Measurements from ENCODE around the gene AASDHPPT. TPM values are rescaled to one million over a fixed set of nuclear protein-coding genes. Genes with fewer than 3 reads are reported as not detected.

The AASDHPPT gene, protein sequence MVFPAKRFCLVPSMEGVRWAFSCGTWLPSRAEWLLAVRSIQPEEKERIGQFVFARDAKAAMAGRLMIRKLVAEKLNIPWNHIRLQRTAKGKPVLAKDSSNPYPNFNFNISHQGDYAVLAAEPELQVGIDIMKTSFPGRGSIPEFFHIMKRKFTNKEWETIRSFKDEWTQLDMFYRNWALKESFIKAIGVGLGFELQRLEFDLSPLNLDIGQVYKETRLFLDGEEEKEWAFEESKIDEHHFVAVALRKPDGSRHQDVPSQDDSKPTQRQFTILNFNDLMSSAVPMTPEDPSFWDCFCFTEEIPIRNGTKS
- total RNA-seq, result 10 to 100 TPM; 21.3 to 31.4 (median 28.2) TPM

DNA sequence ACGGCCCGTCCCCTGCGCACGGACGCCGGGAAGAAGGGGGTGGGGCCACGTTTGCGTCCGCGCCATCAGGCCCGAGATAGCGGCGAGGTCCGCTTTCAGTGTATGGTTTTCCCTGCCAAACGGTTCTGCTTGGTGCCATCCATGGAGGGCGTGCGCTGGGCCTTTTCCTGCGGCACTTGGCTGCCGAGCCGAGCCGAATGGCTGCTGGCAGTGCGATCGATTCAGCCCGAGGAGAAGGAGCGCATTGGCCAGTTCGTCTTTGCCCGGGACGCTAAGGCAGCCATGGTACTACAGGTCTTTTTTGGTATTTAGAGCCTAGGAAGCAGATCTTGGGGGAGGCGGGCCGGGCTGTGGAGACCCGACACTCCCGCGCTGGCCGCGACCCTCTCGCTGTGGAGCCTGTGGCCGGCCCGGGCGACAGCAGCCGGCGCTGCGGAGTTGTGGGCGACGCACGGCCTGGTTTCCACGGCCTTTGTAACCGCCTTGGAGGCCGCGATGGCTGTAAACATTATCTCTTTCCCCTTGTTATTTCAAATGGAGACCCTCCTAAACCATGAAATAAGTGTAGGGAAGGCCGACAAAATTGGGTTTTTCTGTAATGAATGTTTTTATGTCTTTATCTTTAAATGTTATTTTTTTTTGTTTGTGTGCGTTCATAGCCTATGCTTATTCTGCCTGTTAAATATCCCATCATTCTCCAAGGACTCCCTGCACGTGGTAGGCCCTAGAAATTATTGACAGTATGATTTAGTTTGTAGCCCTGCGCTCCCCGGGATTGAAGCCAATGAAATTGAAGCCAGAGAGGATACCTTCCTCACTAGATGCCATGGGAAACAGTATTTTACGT, at the start of gene AASDHPPT:
AASDHPPT (plus strand) TSS at position 54 of the 847 bp plus-strand sequence; CDS start at position 103, 49 bp downstream.
- Histone ChIP-seq H3K9me3 (no peaks in the 10 kb centered on the region), H3K4me3 (peak within 1 kb of the TSS; percentile 66 to 81 (median 80)), H3K4me1 (peaks cover 35 to 55% (median 46%) of the 10 kb centered on the region in 4 donors), H3K27me3 (no peaks in the 10 kb centered on the region), H3K36me3 (peaks cover 0 to 23% (median 5%) of the 10 kb centered on the region in 4 donors), H3K27ac (peak within 1 kb of the TSS; percentile 93 to 99 (median 96))
- 0 to 1% methylated on average over 18 to 55 of the region's 55 CpGs for WGBS, 2 donors
- DNase-seq, result peak; percentile 19 to 96
- peak; percentile 37 to 59 for ATAC-seq (ENCODE audit: low FRiP score in 2 of 2)
- TF ChIP-seq EP300 (IDR thresholded peaks at IDR 0.05), result no peak
- peak in 2 of 4 donors; percentile 56 to 68 for TF ChIP-seq POLR2A (IDR thresholded peaks at IDR 0.05)
- TF ChIP-seq, protein P1, sequence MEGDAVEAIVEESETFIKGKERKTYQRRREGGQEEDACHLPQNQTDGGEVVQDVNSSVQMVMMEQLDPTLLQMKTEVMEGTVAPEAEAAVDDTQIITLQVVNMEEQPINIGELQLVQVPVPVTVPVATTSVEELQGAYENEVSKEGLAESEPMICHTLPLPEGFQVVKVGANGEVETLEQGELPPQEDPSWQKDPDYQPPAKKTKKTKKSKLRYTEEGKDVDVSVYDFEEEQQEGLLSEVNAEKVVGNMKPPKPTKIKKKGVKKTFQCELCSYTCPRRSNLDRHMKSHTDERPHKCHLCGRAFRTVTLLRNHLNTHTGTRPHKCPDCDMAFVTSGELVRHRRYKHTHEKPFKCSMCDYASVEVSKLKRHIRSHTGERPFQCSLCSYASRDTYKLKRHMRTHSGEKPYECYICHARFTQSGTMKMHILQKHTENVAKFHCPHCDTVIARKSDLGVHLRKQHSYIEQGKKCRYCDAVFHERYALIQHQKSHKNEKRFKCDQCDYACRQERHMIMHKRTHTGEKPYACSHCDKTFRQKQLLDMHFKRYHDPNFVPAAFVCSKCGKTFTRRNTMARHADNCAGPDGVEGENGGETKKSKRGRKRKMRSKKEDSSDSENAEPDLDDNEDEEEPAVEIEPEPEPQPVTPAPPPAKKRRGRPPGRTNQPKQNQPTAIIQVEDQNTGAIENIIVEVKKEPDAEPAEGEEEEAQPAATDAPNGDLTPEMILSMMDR (IDR thresholded peaks at IDR 0.05), result peak in 1 of 6 experiments; percentile 13
- peak; percentile 80 to 82 for TF ChIP-seq POLR2AphosphoS5 (IDR thresholded peaks at IDR 0.05)

DNA sequence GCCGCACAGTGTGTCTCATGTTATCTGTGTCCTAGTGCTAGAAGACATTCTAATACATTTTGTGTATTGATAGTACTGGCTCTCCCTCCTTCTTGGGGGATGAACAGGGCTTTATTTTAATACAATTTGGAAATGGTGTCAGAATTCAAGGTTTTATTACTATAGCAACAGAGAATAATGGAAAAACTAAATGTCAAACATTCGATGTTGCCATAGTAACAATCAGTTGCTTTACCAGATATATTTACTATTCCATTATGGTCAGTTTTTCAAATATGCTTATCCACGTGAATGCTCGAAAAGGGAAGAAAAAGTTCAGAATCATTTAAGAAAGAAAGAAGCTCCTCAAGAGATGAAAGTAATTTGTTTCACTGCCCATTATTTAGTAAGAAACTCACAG, 46.9 kb upstream of the AASDHPPT start:
- H3K4me1 ChIP-seq, result no peaks in the 10 kb centered on the region
- H3K9me3 ChIP-seq, result no peaks in the 10 kb centered on the region
- TF ChIP-seq EP300 (IDR thresholded peaks at IDR 0.05) (no peak), POLR2AphosphoS5 (IDR thresholded peaks at IDR 0.05) (no peak), POLR2A (IDR thresholded peaks at IDR 0.05) (no peak)
- TF ChIP-seq, protein P1 (IDR thresholded peaks at IDR 0.05), result no peak
- H3K27me3 ChIP-seq, result no peaks in the 10 kb centered on the region
- ATAC-seq (ENCODE audit: low FRiP score in 2 of 2), result no peak
- H3K27ac ChIP-seq, result peak overlapping the region in 1 of 4 donors; percentile 7
- WGBS, 2 donors, result 65 to 69% methylated on average over 4 of the region's 4 CpGs
- no peak overlapping the region for H3K4me3 ChIP-seq
- H3K36me3 ChIP-seq, result no peaks in the 10 kb centered on the region
- no peak for DNase-seq

DNA sequence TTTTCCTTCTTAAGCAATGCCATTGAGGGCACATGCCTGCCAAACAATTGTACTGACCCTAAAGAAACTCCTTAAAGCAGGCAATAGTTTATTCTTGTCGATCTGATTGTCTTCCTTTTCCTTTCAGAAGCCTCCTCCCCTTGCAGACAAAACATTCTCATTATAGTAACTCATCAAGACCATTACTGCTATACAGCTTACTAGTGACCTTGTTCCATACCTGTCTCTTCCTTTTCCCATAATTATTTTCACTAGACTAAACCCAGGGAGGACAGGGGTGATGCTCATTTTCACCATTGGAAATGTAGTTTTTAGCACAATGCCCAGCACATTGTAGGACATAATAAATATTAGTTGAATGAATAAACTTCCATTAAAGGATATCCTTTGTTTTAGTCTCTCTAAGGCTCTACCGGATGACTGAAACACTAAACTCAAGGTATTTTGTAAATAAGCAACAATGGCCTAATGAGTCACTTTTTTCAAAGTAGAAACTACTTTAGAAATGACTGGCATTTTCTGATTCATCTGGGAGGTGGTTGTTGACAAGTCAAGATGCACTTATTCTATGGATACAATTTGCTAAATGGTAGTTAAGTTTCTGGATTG, 46.2 kb upstream of the AASDHPPT start:
- no peak for TF ChIP-seq EP300 (IDR thresholded peaks at IDR 0.05)
- no peak for TF ChIP-seq POLR2AphosphoS5 (IDR thresholded peaks at IDR 0.05)
- TF ChIP-seq, protein P1 (IDR thresholded peaks at IDR 0.05), result no peak
- TF ChIP-seq POLR2A (IDR thresholded peaks at IDR 0.05), result no peak
- Histone ChIP-seq H3K27me3 (no peaks in the 10 kb centered on the region), H3K27ac (peak overlapping the region in 1 of 4 donors; percentile 43), H3K4me3 (no peak overlapping the region), H3K9me3 (no peaks in the 10 kb centered on the region), H3K36me3 (no peaks in the 10 kb centered on the region), H3K4me1 (no peaks in the 10 kb centered on the region)
- ATAC-seq (ENCODE audit: low FRiP score in 2 of 2) (no peak), DNase-seq (no peak)
- WGBS, 2 donors, result 49 to 58% methylated on average over 2 of the region's 2 CpGs

DNA sequence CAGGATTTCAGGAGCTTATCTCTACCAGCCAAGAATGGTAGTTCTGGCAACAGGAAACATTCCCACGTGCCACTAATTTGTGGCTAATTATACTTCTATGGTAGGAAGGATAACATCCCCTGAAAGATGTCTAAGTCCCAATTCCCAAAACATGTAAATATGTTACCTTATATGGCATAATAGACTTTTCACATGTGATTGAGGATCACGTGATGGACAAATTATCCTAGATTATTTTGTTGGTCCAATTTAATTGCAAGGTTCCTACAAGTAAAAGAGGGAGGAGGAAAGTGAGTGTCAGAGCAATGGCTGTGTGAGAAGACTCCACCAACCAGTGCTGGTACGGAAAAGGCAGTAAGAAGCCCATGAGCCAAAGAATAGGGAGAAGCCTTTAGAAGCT, 45.5 kb upstream of the AASDHPPT start:
- TF ChIP-seq POLR2AphosphoS5 (IDR thresholded peaks at IDR 0.05) (no peak), POLR2A (IDR thresholded peaks at IDR 0.05) (no peak), EP300 (IDR thresholded peaks at IDR 0.05) (no peak)
- TF ChIP-seq, protein P1 (IDR thresholded peaks at IDR 0.05), result no peak
- 76 to 78% methylated on average over 3 of the region's 3 CpGs for WGBS, 2 donors

More for the DNA sequence above, 45.5 kb upstream of the AASDHPPT start:
- Histone ChIP-seq H3K4me1 (no peaks in the 10 kb centered on the region), H3K27ac (peak overlapping the region in 2 of 4 donors; percentile 22 to 43), H3K4me3 (no peak overlapping the region), H3K9me3 (no peaks in the 10 kb centered on the region), H3K36me3 (no peaks in the 10 kb centered on the region), H3K27me3 (no peaks in the 10 kb centered on the region)
- no peak for DNase-seq
- ATAC-seq (ENCODE audit: low FRiP score in 2 of 2), result no peak
